NCI-H2171 (cell line): ENCODE measurements around the gene FNDC5.
"Not testable (repeated sequence)": the region's sequence is repeated elsewhere in the genome, so short reads cannot be mapped to it uniquely, and the experiment has no call there.

Experiments
- DNase-seq: peaks from one replicate; lab custom pipeline; 2025; lab: John Stamatoyannopoulos, UW

FNDC5 gene

DNA sequence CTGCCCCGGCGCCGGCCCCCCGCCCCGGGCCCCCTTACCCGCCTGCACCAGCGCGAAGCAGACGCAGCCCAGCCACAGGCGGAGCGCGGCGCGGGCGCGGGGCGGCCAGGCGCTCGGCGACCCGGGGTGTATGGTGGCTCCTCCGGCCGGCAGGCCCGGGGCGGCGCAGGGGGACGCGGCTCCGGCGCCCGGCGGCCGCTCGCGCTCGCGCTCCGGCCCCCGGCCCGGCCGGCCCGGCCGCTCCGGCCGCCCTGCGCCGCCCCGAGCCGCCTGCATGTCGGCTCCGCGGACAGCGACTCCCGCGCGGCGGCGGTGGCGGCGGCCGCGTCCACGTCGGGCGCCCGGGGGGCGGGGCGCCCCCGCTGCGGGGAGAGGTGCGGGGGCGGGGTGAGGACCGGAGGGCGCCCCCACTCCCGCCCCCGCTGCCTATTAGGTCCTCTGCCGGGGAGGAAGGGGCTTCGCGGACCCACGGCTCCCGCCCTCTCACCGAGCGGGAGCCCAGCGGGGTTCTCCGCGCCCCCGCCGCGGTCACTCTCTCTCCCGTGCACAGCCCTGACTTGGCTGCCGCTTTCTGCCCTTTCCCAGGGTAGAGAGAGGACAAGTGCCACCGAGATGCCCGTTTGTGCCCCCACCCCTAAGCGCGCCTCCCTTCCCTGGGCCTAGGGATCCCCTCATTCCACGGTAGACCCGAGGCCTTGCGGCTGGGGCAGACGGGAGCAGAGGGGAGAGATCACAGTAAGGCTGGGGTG, at the start of gene FNDC5:
TSS of gene FNDC5 (minus strand) at position 298 of the 749 bp plus-strand sequence.
- DNase-seq = no peak

DNA sequence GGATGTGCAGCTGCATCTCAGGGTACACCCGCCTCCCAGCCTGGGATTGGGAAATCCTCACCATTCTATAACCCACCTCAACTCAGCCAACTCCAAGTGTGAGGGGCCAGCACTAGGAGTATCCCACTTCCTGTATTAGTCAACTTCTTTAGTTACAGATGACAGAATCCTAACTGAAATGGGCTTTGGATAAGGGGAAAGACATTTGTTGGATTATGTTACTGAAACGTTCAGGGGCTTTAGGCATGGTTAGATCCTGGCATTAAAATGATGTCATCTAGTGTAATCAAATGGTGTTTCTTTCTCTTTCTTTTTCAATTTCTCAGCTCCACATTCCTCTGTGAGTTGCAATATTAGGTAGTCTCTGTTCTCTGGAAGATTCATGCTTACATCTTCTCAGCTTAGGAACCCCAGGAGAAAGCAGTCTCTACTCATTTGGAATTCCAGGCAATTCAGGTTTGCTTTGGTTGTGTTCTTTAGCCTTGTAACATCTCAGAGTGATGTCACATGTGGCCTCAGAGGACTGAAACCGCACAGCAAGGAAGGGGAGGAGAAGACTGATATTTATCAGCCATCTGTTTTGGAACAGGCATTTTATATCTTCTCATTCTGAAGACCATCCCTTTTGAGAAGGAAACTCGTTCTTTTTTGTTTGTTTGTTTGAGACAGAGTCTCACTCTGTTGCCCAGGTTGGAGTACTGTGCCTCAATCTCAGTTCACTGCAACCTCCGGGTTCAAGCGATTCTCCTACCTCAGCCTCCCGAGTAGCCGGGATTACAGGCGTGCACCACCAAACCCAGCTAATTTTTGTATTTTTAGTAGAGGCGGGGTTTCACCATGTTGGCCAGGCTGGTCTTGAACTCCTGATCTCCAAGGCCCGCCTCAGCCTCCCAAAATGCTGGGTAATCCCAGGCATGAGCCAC, 49.4 kb upstream of the FNDC5 start:
- no peak for DNase-seq

DNA sequence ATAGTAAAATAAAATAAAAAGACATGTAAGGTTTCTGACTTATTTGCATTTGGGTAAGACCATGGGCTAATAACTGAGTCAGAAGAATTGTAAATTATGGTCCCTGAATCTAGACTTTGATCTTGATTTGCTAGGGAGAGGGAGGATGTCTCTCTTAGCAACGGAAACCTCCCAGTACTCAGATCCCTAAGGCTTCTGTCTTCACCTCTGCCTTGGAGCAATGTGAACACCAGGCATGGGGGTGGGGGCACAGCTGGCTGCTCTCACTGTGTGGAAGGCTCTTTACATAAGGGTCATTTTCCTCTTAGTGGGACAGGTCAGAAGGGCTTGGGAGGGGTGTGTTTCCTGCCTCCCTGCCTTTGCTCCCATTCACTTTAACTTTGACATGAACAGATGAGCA, 47.5 kb upstream of the FNDC5 start:
- no peak for DNase-seq

GRCh38 chr1:32917521-32917920, 46.8 kb upstream of the FNDC5 start:
- DNase-seq = no peak

DNA sequence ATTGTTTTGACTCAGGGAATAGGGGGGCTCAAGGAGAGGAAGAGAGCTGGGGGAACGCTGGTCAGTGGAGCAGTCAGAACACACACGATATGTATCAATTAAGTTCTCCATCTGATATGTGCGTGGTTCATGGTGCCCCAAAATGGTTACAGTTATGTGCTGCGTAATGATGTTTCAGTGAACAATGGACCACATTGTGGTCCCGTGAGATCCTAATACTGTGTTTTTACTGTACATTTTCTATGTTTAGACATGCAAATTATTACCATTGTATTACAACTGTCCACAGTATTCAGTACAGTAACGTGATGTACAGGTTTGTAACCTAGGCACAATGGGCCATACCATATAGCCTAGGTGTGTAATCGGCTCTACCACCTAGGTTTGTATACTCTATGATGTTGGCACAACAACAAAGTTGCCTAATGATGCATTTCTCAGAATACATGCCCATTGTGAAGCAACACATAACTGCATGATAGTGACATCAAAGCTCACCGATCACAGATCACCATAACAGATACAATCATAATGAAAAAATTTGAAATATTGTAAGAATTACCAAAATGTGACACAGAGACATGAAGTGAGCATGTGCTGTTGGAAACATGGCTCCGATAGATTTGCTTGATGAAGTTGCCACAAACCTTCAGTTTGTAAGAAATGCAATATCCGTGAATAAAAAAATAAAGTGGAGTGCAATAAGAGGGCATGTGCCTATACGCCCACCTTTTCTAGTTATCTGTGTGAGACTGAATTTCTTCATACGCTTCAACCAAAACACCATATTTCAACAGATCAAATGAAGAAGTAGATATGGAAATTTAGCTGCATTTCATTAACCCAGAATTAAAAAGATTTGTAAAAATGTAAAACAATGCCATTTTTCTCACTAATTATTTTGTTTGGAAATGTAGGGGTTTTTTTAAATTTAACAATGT, 45.3 kb upstream of the FNDC5 start:
- no peak for DNase-seq

DNA sequence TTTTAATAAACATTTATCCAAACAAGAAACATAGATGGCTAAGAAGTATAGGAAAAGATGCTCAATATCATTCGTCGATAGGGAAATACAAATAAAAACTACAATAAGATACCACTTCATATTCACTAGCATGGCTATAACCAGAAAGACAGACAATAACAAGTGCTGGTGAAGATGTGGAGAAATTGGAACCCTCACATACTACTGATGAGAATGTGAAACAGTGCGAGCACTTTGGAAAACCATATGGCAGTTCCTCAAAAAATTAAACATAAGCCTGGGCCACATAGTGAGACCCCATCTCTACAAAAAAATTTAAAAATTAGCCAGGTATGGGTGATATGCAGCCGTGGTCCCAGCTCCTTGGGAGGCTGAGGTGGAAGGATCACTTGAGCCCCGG, 39.6 kb upstream of the FNDC5 start:
- DNase-seq = no peak

DNA sequence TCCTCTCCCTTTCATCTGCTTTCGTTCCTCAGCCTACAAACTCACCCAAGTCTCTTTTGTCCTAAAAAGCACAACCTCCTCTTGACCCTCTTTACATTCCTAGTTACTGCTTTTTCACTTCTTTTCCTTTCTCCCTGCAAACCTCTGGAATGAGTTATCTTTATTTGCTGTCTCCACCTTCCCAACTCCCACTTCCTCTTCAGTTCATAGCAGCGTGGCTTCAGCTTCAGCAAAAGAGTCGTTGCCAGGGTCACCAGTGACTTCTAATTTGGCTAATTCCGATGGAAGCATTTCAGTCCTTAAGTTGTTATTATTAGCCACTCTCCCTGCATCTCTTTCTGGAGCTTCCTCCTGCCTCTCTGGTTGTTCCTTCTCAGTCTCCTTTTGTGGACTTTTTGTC, 36.7 kb upstream of the FNDC5 start:
- DNase-seq = no peak

- DNase-seq = no peak
Measured at GRCh38 chr1:32906654-32907053, 35.9 kb upstream of the FNDC5 start.

DNA sequence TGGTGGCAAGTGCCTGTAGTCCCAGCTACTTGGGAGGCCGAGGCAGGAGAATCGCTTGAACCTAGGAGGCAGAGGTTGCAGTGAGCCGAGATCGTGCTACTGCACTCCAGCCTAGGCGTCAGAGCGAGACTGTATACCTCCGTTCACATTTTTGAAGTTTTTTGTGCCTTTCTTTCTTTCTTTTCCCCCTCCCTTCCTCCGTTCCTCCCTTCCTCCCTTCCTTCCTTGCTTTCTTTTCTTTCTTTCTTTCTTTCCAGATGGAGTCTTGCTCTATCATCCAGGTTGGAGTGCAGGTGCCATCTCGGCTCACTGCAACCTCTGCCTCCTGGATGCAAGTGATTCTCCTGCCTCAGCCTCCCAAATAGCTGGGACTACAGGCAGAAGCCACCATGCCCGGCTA, 34.9 kb upstream of the FNDC5 start:
- DNase-seq = not testable (repeated sequence)

DNA sequence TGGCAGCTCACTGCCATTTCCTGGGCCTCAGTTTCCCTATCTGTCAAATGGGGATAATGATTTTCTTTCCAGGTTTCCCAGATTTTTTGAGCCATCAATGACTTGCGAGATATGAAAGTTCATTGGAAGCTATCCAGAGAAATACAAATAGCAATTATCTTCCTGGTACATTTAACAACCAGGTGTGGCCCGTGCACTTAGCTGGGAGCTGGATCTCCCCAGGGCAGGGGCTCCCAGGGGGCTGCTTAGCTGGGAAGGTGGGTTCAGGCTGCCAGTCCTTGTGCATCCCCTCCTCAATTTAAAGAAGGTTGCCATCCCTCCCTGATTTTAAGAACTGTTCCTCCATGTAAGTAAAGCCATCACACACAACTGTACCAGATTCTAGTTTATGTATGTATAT, 34.1 kb upstream of the FNDC5 start:
- DNase-seq = no peak

- DNase-seq = no peak
Measured at GRCh38 chr1:32903991-32904785, 33.5 kb upstream of the FNDC5 start.

- no peak for DNase-seq
Measured at GRCh38 chr1:32902535-32902920, 31.8 kb upstream of the FNDC5 start.

GRCh38 chr1:32901823-32902534, 31.3 kb upstream of the FNDC5 start:
- DNase-seq = no peak

DNA sequence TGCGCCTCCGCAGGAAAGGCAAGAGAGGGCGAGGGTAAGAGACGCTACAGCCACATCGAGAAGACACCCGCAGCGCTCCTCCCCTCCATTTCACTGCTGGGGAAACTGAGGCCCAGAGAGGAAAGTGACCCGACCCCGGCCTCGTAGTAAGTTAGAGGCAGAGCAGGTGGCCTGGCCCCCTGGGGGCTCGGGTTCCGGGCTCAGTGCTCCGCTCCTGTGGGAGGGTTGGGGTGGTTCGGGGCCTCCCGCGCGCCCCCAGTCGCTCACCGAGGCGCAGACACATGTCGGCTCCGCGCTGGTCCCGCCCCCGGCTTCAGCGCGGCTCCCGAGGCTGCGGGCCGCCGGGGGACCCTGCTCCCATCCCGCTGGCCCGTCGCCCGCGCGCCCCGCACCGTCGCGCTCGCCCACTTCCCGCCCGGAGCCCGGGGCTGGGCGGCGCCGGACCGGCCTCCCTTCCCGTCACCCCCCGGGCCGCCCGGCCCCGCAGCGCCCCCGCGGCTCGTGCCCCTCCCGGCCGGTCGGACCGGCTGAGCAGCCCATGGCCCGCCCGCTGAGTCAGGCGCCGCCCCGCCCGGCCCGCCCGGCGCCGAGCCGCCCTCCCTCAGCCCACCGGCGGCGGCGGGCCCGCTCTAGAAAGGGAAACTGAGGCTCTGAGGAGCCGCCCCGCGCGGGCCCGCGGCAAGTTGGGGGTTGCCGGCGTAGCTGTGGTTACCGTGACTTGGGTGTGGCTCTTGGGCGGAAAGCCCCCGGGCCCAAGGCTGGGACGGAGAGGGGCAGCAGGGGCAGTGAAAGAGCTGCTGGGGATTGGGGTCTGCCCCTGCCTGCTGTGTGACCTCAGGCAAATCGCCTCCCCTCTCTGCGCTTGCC, 30.5 kb upstream of the FNDC5 start, which contains the start of gene TMEM54:
TSS of gene TMEM54 (minus strand) at position 434 of the 867 bp plus-strand sequence. CDS start at position 283, 151 bp downstream.
- DNase-seq = peak; percentile 33

DNA sequence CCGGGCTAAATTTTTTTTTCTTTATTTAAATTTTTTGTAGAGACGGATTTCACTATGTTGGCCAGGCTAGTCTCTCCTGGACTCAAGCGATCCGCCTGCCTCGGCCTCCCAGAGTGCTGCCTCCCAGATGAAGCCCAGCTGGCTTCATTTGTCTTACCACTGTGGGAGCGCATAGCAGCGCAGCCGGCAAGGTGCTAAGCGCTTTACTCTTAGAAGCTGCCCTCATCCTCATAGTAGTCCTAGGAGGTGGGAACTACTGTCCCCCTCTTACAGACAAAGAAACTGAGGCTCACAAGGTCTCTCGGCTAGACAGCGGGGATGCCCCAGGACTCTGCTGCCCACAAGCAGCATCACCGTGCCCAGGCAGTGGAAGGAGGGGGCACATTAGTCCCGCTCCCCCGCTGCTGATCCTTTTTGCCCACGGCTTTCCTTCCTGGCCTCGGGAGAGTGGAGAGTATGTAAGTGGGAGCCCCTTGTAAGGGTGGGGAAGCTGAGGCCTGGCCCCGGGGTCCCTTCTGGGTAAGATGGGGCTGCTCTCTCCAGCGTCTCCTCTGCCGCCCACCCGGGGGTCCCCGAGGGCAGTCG, 29.8 kb upstream of the FNDC5 start:
- DNase-seq = no peak

- no peak for DNase-seq
Measured at GRCh38 chr1:32899586-32900296, 29.0 kb upstream of the FNDC5 start.

- DNase-seq = no peak
Measured at GRCh38 chr1:32898958-32899357, 28.2 kb upstream of the FNDC5 start.

GRCh38 chr1:32898056-32898455, 27.3 kb upstream of the FNDC5 start:
- no peak for DNase-seq
